Fibroblast of skin of abdomen (primary cell): Measurements from ENCODE around the gene ATP1A4.

Experiments used
- DNase-seq: peaks from one replicate; pipeline ENCODE4 v3.0.0-alpha.2; 2013

Gene ATP1A4

DNA sequence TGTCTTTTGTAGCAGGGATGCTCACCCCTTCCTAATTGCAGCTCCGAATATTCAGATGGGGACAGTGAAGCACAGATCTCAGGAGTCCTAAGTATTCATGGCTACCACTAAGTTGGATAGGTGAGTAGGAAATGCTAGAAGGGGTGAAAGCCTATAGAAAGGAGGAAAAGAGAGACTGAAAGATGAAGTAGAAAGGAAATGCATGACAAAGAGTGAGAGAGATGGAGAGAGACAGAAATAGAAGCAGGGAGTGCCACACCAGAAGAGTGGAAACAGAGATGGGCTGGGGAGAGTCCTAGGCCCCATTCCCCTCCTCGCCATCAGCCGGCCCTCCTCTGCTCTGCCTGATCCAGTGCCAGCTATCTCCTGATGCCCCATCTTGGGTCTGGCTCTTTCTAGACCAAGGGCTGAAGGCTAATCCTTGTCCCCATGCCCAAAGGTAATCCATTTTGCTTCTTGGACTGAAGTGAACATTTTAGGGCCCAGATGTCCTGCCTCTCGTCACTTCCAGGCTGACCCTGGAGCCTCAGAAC, 55.8 kb downstream of the ATP1A4 start:
- no peak for DNase-seq

DNA sequence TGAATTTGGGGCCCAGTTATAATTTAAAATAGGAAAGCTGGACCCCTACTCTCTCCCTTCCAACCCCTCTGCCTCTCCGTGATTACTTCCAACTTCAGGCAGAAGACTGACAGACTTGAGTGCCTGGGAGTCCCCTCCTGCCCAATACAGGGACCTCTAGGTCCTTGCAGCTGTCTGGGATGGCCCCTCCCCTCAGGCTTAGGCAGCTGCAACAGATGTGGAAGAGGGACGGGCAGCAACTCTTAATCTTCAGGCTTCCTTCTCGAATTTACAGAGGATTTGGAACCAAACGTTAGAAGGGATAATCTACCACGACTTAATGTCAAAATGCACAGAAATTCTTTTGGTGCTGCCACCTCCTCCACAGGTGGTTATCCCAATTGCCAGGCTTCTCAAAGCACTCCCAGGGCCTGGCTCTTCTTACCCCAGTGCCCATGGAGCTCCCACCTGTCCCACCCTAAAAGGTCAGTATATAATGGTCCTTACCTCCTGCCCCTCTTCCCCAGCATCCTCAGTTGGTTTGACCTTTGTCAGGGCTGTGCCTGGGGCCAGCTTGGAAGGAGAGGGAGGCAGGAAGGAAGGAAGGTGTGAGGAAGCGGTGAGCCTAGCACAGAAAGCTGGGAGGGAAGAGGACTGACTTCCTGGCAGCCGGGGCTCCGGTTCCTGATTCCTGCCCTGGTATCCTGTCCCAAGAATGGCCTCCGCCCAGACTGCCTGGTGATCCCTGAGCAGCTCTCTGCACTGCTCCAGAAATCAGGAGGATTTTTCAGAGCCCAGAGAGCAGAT, 56.6 kb downstream of the ATP1A4 start:
- no peak for DNase-seq

DNA sequence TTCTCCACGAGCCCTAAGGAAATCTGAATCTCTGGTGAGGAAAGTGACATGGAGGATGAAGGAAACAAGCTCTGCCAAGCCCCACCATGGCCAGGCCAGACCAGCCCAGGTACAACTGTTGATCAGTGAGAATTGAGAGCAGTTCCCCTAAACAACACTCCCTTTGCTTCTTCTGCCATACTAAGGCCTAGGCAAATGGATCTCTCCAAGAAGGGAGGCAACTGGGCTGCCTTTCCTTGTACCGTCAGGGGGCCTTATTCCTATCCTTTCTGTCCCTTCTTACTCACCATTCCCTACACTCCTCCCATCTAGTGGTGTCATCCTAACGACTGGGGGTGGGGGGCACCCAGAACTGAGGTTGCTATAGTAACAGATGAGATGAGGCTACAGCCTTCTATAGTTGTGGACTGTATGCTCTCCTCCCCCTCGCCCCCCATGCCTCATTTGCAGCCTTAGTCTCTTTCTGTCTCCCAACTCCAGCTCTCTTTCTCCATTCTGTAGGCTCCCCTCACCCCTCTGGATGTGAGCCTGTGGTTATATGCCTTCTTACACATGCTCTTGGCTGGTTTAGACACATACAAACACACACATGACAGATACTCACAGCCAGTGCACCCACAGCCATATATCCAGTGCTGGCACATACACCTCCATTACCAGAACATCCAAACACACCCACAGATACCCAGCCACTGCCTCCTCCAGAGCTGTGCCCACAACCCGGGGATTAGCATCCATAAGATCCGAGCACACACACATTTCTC, 57.3 kb downstream of the ATP1A4 start:
- DNase-seq: no peak

DNA sequence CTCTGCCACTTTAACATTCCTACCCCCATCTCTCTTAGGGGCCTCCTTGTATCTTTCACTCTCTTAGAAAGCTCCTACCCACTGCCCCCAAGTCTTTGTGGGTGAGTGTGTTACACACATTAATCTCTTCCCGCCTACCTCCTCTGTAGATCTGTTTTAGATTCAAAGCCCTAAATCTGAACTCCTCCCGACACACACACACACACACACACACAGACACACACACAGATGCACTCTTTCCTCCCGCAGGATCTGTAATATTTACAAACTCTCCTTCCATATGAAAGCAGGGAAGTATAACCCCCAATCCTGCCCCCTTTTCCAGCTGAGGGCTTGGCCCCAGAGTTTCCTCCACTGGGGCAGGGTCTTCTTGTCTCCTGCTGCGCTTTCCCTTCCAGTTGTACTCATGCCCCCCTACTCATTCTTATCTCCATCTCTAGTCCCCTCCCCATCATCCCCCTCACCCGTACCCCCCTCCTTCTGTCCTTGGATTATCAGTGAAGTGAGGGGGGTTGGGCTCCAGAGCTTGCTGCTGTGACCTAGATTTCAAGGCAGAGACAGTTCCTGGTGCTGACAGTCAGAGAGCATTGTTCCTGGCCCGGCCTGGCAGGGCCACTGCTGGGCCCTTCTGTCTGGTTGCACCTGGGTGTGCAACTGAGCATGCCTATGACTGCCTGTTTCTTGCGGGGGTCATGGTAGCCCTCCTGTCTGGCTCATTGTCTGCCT, 58.1 kb downstream of the ATP1A4 start:
- DNase-seq: no peak

DNA sequence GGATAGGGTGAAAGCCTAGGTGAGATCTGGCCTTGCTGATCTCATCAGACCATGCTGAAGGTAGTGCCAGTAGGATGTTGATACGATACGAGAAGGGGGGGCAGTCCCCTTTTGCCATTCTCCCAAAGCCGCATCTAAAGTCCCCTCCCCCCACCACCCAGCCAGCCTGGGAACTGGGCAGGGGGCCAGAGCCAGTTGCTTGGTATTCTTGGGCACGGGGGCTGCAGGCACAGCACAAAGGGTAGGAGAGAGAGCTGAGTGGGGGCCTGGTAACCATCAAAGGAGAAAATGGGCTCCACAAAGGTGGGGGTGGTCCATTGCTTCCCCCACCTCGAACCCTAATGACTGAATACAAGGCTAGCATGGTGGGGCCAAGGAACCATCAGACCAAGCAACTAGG, 59.2 kb downstream of the ATP1A4 start:
- DNase-seq: no peak

DNA sequence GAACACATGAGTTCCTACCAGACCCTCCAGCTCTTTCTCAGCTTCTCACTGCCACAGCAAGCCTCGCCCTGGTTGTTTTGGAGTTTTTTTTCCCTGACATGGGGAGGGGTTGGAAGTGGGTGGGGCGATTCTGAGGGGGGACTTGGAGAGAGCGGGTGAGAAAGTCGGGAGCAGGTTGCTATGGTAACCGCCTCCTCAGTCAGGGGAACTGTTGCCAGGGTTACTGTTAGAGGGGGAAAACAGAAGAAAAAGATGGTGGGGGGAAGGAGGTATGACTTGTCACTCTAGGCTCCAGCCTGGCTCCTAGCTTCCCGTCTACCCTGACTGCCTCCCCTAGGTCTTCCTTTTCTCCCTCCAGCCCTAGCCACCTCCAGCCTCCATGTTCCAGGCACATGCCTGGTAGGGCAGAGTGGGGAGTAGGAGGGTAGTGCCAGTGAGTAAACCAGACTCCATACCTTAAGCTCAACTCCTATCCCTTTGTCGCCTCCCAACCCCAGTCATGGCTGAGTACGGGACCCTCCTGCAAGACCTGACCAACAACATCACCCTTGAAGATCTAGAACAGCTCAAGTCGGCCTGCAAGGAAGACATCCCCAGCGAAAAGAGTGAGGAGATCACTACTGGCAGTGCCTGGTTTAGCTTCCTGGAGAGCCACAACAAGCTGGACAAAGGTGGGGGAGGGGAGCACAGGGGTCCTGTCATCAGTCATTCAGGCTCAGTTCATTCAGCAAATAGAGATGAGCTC, 59.8 kb downstream of the ATP1A4 start:
- no peak for DNase-seq

DNA sequence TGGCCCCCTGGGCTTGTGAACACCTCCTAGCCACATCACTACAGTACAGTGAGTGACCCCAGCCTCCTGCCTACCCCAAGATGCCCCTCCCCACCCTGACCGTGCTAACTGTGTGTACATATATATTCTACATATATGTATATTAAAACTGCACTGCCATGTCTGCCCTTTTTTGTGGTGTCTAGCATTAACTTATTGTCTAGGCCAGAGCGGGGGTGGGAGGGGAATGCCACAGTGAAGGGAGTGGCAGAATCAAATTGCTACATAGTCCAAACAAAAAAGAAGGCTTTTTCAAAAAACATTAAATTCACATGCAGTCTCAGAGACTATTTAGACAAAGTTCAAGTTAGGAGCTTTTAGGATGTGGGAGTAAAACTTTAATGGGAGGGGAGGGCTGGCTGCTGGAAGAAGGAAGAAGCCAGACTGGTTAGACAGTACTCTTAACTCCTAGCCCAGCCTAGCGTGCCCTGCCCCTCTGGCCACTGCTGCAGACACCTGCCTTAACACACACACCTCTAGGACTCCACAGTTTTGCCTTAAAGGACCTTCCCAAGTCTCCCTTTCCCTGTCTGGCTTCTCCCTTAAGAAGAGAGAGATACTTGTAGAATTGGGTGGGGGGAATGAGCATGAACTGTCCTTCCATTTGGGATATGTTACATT, 63.2 kb downstream of the ATP1A4 start:
- no peak for DNase-seq

DNA sequence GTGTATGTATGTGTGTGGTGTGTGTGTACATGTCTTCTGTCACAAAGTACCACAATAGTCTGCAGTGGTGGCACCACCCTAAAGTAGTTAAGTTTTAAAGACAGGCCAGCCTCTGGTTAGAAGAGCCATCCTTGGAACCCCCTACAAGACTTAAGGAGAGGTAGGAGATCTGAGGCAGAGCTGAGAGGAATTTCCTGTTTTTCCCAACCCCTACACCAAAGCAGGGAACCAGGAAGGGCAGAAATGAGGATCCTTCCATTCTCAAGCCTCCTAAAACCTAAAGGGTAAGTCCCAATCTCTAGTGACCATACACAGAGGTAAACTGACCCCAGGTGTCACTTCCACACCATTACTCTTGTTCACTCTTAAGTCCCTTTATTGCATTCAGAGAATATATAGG, 64.9 kb downstream of the ATP1A4 start:
- DNase-seq: no peak

DNA sequence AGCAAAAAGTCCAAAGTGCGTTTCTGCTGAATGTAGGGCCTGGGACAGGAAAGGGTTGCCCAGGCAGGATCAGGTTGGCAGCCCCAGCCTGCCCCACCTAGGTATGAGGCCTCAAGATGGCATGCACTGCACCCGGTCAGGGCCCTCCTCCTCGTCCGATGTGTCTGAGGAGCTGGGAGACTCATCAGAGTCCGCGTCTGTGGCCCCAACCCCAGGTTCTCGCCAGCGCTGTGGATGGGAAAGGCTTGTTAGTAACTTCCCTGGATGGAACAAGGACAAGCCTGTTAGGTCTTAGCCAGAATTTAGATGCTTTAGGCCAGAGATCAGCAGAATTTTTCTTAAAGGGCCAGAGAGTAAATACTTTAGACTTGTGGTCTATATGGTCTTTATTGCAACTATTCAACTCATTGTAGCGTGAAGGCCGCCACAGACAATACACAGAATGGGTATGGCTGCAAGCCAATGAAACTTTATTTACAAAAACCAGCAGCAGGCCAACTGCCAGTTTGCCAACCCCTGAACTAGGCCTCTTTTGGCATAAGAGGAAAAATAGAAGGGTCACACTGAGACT, 66.2 kb downstream of the ATP1A4 start:
- DNase-seq: no peak

DNA sequence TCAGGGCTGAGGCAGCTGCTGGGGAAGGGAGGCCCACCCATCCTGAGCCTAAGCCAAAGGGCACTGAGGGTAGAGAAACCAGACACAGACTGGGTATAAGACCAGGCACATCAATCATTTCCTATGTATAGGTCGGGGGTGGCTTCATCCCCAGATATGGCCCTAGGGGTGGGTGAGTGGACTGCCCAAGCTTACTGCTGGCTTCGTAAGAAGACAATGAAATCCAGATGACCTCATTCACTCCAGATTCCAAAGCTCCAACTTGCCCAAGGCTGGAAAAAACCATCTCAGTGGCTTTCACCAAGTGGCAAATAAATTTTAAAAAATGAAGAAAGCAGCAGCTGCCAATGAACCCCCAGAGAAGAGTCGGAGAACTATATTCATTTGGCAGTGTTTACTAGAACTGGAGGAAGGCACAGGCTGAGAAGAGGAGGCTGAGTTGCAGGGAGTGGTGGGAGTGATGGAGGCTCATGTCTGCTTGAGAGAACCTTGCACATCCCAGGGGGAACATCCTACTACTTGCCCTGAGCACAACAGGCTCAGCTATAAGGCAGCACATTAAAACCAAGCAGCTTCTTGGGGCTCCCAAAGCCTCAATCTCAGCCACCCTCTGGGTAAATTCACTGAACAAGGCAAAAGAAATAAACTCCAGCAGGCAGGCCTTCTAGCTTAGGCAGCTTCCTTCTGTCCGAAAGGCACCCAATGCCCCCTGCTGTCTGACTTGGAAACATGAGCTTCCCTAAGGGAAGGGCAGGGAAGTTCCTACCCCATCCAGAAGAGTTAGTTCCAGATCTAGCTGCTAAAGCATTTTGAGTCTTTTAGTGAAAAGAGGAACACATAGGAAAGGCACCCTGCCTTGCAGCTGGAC, 67.9 kb downstream of the ATP1A4 start:
- peak; percentile 68 for DNase-seq

DNA sequence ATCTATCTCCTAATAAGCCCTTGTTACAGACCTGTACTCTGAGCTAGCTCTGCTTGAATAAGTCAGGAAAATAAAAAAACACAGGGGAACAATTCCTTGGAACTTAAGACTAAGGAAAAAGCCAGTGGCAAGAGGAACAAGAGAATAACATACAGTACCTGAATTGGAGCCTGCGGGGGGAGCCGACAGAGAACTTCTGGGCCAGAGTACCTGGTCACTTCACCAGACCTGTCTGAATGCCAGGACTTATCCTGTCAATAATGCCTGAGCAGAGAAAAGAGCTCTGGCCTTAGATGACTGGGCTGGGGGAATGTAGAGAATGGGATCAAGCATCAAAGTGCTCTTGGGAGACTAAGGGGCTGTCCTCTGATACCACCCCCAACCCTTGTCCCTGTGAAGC, 68.9 kb downstream of the ATP1A4 start:
- DNase-seq: no peak

DNA sequence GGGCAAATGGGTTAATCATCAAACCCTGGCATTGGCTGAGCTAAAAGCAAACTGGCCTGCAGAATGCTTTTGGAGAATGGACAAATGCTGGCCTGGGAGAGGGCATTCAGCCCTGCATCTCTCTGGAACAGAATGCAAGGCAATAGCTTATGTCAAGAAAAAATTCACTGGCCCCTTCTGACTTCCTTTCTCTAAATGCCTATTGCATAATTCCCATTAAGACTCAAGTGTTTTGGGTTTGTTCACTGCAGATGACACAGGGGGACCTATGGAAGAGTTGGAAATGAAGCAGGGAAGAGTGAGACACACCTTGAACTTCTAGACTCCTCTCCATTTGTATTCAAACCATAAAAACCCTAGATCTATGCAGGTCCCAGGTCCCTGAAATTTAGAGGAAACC, 69.7 kb downstream of the ATP1A4 start:
- DNase-seq: no peak

DNA sequence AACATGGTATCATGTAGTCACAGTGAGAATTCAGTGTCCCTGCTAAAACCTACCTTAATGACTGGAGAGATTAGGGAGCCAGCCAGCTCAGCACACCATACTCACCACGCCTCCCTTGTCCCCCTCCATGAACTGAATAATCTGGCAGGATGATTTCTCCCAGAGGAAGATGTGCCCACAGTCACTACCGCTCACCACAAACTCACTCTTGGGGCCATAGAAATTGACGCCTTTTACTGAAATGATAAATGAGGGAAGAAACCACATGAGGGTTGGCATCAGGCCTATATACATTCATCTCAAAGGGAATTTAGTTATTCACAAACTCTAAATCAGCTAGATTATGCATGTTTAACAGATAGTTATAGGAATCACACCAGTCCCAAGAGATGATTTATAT, 71.1 kb downstream of the ATP1A4 start:
- DNase-seq: peak; percentile 59

DNA sequence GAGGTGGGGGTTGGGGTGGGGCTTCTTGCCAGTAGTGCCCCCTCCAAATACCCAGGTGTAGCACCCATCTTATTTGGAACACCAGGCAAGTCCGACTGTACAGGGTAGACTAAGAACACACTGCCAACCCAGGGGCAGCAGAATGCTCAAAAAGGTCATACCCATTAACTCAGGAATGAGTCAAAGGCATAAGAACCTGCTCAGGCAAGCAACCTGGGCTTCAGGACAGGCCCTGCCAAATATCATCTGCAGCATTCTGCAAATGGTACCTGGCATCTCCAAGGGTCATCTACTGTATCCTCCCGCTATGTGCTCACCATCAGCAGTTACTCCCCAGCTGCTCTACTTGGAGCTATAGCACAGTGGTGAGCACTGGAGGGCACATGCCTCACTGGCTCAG, 73.2 kb downstream of the ATP1A4 start:
- DNase-seq: no peak

DNA sequence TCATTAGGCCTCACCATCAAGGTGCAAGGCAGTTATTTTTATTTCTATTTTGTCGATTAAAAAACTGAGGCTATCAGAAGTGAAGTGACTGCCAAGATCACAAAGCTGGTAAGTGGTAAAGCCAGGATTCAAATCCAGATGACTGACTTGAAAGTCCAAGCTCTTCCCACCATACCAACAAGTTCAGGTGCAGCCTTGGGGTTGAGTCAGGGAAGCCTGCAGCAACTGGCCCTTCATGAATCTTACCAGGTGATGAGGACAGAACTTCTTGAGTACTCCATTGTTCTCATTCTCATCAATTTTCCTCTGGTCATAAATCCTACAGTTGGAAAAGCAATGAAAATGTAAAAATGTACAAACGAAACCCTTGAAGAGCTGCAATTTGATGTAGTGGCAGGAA, 73.9 kb downstream of the ATP1A4 start:
- DNase-seq: no peak

DNA sequence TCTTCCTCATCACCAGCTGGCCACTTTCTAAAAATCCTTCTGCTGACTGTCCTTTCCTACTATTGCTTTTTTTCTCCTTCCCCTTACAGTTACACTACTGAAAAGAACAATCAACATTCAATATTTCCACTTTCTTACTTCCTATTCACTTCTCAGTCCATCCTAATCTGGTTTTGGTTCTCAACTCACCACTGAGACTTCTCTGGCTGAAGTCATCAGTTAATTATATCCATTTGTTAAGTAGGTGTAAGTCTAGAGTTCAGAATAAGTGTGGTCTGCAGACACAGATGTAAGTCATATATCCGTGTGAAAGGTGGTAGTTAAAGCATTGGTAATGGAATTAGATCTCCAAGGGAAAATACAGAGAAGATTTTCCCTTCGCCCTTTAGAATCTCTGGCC, 75.2 kb downstream of the ATP1A4 start:
- DNase-seq: no peak

DNA sequence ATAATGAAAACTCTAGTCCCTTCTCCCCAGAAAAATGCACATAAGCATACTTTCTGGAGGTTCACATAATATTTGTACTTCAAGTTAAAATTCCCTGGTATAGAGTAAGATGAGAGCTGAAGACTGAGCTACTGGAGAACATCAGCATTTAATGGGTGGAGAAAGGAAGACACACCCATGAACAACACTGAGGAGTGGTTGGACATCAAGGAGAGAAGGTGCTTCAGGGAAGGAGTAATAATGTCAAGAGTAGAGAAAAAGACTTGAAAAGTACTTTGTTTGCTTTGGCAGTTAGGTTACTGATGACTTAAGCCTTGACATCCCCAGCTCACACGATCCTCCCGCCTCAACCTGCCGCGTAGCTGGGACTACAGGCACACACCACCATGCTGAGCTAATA, 75.6 kb downstream of the ATP1A4 start:
- no peak for DNase-seq

DNA sequence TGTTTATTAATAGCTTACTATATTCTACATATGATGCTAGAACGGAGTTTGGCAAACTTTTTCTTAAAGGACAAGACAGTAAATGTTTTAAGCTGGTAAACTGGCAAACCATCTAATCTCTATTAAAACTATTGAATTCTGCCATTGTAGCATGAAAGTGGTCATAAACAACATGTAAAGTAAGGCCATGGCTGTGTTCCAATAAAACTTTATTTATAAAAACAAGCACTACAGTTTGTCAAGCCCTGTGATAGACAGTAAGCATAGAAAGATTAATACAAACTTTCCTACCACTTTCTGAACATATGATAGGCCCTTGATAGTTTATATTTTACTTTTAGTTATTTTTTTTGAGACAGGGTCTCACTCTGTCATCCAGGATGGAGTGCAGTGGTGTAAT, 76.2 kb downstream of the ATP1A4 start:
- DNase-seq: no peak

DNA sequence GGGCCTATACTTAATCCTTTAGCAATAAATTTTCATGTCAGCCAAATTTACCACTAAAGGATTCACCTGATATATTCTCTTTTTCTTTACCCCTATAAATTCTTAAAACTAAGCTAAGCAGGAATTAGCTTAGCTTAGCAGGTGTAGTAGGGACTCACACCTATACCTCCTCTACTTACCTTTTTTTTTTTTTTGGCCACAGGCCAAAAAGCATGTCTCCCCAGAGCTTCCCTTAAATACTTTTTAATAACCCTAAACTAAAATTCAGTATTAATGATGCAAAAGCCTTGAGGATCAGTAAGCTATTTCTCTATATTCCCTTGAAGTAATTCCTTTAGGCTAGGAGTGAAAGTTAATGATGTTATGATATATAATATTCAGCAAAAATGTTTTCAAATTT, 77.0 kb downstream of the ATP1A4 start:
- no peak for DNase-seq

DNA sequence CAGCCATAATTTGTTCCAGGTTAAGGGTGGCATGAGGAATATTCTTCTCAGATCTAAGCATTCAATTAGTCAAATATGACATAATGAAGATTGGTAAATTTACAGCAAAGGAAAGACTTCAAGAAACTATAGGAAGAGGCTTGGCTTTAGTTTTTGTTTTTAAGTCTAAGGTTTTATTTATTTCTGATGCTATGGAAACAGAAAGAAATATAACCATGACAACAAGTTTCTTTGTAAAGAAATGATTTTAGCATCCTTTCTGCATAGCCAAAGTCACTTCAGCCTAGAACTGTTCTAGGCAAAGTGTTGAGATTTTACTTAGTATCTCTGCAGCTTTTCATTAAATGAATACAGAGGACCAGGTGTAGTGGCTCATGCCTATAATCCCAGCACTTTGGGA, 81.5 kb downstream of the ATP1A4 start:
- DNase-seq: no peak
